Measurements from ENCODE around the gene HS6ST3.

The HS6ST3 gene

GRCh38 chr13:96862999-96863398 lies 773.1 kb downstream of the HS6ST3 start:
- DNase-seq (ENCODE audit: extremely low read depth in 1 of 2, low read depth in 1 of 2) = no peak

DNA sequence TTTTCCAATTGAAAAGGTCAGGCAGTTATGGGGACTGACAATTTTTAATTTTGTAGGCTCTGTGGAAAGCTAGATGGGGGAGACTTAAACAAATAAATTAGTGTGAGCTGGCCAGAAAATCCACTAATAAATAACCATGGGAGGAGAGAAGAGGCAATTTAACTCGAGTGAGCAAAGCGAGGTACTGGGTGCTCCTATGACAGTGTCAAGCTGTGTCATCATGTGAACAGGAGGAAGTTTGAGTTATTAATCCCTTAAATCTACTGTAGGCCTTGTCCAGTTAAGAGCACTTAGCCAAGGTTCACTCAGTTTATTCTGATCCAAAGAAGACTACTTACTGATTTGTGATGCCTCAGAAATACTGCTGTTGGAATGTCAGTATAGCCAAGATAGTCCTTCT lies 781.6 kb downstream of the HS6ST3 start:
- no peak for DNase-seq (ENCODE audit: extremely low read depth in 1 of 2, low read depth in 1 of 2)

GRCh38 chr13:96880419-96880818 lies 790.5 kb downstream of the HS6ST3 start:
- DNase-seq (ENCODE audit: extremely low read depth in 1 of 2, low read depth in 1 of 2) = no peak
